GM20000 (cell line): ENCODE data around the gene ADGRL3.

Experiments used
- DNase-seq: peaks from one replicate; pipeline ENCODE4 v3.0.0; 2012; ENCODE audit warnings: low spot score
- TF ChIP-seq, protein P1 (sequence below): IDR thresholded peaks from 2 replicates; pipeline ENCODE4 v1.5.1; 2012; ENCODE audit warnings: mild to moderate bottlenecking, control low read depth; ENCODE audit errors: extremely low read depth, missing control alignments

The ADGRL3 gene

DNA sequence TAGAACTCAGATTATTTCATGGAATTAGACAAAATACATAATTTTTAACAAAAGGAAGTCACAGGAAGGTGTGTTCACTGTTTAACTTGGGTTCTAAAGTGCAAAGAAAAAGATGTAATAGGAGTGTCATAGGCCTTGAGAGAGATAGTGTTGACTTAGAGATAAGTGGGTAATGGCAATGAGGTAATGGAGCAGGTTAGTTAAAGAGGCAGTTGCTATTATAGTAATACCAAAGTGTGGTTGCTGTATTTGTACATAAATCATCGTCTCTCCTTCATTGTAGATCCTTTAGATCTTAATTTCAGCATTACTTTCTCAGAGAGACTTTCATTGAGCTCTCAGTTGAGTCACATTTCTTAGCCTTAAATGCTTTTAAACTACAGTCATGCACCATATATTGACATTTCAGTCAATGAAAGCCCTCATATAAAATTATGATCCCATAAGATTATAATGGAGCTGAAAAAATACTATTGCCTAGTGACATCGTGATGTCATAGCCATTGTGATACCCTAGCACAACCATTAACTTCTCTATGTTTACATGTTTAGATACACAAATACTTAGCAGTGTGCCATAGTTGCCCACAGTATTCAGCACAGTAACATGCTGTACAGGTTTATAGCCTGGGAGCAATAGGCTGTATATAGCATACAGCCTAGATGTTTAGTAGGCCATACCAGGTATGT is 245.4 kb downstream of the ADGRL3 start:
- TF ChIP-seq, protein P1, sequence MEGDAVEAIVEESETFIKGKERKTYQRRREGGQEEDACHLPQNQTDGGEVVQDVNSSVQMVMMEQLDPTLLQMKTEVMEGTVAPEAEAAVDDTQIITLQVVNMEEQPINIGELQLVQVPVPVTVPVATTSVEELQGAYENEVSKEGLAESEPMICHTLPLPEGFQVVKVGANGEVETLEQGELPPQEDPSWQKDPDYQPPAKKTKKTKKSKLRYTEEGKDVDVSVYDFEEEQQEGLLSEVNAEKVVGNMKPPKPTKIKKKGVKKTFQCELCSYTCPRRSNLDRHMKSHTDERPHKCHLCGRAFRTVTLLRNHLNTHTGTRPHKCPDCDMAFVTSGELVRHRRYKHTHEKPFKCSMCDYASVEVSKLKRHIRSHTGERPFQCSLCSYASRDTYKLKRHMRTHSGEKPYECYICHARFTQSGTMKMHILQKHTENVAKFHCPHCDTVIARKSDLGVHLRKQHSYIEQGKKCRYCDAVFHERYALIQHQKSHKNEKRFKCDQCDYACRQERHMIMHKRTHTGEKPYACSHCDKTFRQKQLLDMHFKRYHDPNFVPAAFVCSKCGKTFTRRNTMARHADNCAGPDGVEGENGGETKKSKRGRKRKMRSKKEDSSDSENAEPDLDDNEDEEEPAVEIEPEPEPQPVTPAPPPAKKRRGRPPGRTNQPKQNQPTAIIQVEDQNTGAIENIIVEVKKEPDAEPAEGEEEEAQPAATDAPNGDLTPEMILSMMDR, result no peak
- DNase-seq, result no peak

DNA sequence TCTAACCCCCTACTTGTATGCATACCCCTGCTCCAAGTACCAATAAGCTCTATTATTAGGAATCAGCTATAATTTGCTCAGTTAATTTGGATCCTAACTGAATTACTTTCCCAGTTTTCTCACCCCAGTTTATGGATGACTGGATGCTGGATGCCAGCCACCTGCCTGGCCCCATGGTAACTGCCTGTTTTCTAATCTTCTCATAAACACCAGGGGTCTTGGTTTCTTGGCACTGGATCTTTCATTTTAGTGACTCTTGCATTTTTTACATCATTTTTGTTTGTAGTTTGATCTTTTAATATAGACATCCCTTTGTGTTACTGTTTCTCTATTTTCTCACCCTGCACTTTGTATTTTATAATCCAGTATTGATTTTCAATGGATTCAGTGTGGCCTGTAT is 246.8 kb downstream of the ADGRL3 start:
- TF ChIP-seq, protein P1, result no peak

DNA sequence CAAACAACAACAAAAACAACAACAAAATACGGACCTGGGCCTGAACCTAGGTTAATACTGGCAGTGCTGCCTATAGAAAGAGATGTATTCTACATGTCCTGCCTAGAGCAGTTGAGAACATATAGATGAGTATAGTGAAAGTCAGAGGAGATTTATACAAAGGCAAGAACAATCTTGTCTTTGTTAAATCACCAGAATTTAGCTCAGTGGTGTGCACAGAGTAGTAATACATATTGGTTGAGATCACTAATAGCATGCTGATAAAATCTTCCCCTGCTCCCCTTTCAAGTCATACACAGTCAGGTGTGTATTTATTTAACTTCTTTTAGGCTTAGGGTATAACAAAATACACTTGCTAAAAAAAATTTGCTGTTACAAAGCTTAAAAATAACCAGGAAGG is 247.8 kb downstream of the ADGRL3 start:
- TF ChIP-seq, protein P1, result no peak
- DNase-seq, result no peak

More for the DNA sequence above, 246.8 kb downstream of the ADGRL3 start:
- no peak for DNase-seq

DNA sequence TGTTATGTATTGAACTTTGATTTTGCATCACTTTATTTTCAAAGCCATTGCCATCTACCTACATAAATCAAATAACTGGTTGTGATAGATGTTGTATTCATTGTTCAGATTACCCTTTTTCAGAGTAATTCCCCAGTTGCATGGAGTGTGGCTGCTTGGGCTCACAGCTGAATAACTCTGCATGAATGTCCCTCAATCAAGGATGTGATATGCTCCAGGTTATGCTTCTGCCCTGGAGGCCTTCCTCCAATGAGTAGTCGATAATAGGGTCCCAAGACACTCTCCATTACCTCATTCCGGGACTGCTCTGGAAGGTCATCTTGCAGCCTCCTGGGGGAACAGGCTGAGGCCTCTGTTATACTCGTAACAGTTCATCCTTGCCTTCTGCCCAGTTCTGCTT is 251.8 kb downstream of the ADGRL3 start:
- TF ChIP-seq, protein P1, result no peak
- DNase-seq, result no peak

DNA sequence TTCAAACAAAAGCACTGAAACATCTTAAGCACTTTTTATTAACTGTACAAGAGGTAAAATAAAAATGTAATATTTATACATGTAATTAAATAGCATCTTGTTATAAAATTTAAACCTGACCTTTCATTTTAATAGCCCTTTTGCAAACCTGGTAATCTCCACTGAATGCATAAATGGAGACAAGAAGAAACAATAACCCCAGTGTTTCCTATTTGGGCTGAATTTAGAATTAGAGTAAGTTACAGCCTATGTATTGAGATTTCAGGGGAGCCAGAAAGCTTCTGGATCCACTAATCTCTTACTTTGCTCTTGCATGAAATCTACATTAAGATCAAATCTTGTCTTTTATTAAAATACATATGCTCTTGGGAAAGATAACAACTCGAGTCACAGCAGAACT is 261.8 kb downstream of the ADGRL3 start:
- DNase-seq, result no peak
- TF ChIP-seq, protein P1, result no peak

DNA sequence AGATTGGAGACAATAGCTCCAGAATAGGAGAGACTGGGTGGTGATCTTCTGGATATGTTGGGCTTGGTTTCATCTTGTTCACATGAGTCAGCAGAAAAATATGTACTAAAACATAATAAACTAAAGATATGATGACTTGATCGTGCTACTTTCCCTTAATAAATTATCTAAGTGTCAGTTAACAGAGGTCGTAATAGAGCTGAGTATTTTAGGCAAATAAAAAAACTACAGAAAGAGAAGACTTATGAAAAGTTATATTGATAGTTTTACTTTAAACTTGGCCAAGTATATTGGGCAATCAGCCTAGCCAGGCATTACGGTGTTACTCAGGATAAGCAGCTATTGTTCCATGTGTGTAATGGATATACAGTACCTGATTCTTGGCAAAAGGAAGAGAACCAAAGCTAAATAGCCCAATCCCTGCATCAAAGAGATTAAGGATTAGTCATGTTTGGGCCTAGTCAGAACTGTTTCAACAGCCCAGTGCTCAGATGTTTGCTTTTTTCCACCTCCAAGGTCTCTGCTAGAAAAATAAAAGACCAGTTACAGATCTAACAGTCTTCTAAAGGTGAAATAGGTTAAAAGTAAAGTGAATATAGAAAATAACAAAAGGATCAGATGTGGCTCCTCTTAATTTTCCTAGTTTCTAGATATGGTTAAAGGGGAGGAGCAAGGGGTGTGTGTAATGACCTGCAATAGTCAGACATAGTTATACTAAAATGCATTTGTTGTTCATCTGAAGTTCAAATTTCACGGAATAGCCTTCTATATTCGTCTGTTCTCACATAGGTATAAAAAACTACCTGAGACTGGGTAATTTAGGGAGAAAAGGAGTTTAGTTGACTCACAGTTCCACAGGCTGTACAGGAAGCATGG is 262.6 kb downstream of the ADGRL3 start:
- TF ChIP-seq, protein P1, result no peak
- DNase-seq, result no peak

DNA sequence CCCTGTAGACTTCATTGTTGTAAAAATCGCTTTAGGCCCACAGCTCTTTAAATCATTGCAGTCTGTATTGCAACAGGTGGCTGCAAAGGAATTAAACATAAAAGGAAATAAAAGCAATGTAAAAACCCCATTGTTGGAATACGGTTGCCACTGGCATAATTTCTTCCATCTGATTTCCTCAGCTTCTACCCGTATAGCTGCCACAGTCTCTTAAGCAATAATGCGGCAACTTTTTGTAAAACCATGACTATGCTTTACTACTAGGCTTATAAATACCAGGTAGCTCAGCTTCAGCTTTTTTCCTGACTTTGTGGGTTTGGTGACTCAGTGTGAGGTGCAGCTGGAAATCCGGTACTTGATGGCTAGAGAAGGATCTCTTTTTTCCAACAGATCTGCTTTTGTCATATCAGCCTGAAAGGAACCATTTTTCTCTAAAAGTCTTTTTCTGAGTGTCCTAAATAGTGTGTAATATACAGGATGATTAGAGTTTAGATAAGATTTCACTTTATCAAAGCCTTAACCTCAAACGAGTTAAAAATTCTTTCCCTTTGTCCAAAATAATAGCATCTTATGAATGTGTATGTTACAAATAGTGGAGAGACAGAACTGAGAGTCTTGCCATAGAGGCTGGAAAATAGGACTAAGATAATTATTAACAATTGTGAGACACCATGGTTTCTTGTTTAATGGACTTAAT is 268.0 kb downstream of the ADGRL3 start:
- TF ChIP-seq, protein P1, result no peak
- DNase-seq, result no peak
